ENCODE results near the gene ELMOD3. TPM values are rescaled to one million over a fixed set of nuclear protein-coding genes. Genes with fewer than 3 reads are reported as not detected.

The ELMOD3 gene
- polyA plus RNA-seq, 1 donor from 2014 or later, result 39.7 TPM

DNA sequence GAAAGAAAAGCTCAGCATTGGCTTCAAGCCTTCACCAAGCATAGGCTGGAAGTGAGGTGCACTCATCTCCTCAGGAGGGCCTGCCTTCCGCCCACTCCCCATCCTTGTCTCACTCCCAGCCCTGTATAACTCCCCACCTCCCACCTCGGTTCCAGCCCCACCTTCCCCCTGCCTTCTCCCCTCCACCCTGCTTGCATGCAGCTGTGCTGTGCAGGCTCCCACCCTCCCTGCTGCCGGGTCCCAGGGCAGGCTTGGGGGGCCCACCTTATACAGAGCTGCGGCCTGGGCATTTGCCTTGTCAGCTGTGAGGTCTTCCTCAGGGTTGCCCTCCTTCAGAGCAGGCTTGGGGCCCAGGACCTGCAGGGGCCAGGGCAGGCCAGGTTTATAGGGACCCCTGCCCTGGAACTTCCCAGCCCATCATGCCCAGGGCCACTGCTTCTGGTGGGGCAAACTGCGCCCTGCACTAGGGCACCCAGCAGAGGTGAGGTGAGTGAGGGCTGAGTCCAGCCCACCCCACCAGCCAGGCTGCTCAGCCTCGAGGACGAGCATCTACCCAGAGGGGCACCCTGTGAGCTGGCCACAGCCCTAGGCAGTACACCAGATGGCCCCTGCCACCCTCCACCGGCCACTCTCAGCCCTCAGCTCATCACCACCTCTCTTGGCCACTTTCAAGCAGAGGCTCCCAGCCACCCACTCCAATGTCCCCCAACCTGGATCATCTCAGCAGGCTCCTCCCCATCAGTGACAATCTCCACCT, 44.0 kb downstream of the ELMOD3 start:
- Histone ChIP-seq H3K9me3 (ENCODE audit: low read length) (no peaks in the 10 kb centered on the region), H3K9ac (ENCODE audit: low read length) (no peak overlapping the region), H3K27ac (ENCODE audit: low read length) (no peak overlapping the region), H2AFZ (ENCODE audit: low read depth, low read length) (no peak overlapping the region), H4K20me1 (ENCODE audit: insufficient read depth) (no peaks in the 10 kb centered on the region), H3K4me2 (ENCODE audit: low read length) (no peak overlapping the region), H3K79me2 (replicated peaks; ENCODE audit: insufficient read depth, low read length) (no peaks in the 10 kb centered on the region), H3K4me3 (ENCODE audit: low read length) (no peak overlapping the region), H3K9me2 (ENCODE audit: insufficient read depth, low read length) (no peaks in the 10 kb centered on the region), H3F3A (ENCODE audit: insufficient read depth, low read length, poor library complexity, severe bottlenecking) (no peaks in the 10 kb centered on the region), H3K36me3 (ENCODE audit: insufficient read depth, low read length) (no peaks in the 10 kb centered on the region), H3K27me3 (ENCODE audit: insufficient read depth, low read depth, low read length) (no peaks in the 10 kb centered on the region)
- TF ChIP-seq POLR2AphosphoS5 (IDR thresholded peaks at IDR 0.05), result no peak
- no peak for TF ChIP-seq RAD21 (conservative IDR thresholded peaks at IDR 0.05)
- TF ChIP-seq EP300 (conservative IDR thresholded peaks at IDR 0.05; ENCODE audit: poor library complexity, severe bottlenecking), result no peak
- no peak for TF ChIP-seq CTCF (IDR thresholded peaks at IDR 0.05; ENCODE audit: poor library complexity, severe bottlenecking)
- no peak for TF ChIP-seq MXI1 (conservative IDR thresholded peaks at IDR 0.05; ENCODE audit: poor library complexity, severe bottlenecking)
- no peak for TF ChIP-seq EZH2 (IDR thresholded peaks at IDR 0.05; ENCODE audit: borderline replicate concordance, insufficient read depth, low read length, poor library complexity, severe bottlenecking)
- TF ChIP-seq, protein P1, sequence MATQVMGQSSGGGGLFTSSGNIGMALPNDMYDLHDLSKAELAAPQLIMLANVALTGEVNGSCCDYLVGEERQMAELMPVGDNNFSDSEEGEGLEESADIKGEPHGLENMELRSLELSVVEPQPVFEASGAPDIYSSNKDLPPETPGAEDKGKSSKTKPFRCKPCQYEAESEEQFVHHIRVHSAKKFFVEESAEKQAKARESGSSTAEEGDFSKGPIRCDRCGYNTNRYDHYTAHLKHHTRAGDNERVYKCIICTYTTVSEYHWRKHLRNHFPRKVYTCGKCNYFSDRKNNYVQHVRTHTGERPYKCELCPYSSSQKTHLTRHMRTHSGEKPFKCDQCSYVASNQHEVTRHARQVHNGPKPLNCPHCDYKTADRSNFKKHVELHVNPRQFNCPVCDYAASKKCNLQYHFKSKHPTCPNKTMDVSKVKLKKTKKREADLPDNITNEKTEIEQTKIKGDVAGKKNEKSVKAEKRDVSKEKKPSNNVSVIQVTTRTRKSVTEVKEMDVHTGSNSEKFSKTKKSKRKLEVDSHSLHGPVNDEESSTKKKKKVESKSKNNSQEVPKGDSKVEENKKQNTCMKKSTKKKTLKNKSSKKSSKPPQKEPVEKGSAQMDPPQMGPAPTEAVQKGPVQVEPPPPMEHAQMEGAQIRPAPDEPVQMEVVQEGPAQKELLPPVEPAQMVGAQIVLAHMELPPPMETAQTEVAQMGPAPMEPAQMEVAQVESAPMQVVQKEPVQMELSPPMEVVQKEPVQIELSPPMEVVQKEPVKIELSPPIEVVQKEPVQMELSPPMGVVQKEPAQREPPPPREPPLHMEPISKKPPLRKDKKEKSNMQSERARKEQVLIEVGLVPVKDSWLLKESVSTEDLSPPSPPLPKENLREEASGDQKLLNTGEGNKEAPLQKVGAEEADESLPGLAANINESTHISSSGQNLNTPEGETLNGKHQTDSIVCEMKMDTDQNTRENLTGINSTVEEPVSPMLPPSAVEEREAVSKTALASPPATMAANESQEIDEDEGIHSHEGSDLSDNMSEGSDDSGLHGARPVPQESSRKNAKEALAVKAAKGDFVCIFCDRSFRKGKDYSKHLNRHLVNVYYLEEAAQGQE (IDR thresholded peaks at IDR 0.05; ENCODE audit: borderline replicate concordance), result no peak
- no peak for TF ChIP-seq TAF1 (IDR thresholded peaks at IDR 0.05; ENCODE audit: low read depth)
- no peak for TF ChIP-seq SMC3 (conservative IDR thresholded peaks at IDR 0.05; ENCODE audit: poor library complexity)

DNA sequence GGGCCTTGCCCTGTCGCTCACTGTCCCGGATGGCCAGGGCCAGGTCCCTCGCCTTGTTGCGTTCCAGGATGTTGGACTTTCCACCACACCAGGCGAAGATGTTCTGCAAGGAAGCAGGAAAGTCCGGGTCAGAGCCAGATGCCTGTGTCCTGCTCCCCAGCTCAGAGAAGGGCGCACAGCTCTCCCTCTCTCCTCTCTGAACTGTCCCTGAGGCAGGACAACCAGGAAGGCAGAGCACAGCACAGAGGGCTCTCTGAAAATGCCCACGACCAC, 44.5 kb downstream of the ELMOD3 start:
- Histone ChIP-seq H3F3A (ENCODE audit: insufficient read depth, low read length, poor library complexity, severe bottlenecking) (no peaks in the 10 kb centered on the region), H4K20me1 (ENCODE audit: insufficient read depth) (no peaks in the 10 kb centered on the region), H3K27me3 (ENCODE audit: insufficient read depth, low read depth, low read length) (no peaks in the 10 kb centered on the region), H3K9me3 (ENCODE audit: low read length) (no peaks in the 10 kb centered on the region), H3K79me2 (replicated peaks; ENCODE audit: insufficient read depth, low read length) (no peaks in the 10 kb centered on the region), H3K36me3 (ENCODE audit: insufficient read depth, low read length) (no peaks in the 10 kb centered on the region), H3K9ac (ENCODE audit: low read length) (no peak overlapping the region), H3K4me3 (ENCODE audit: low read length) (no peak overlapping the region), H3K4me2 (ENCODE audit: low read length) (no peak overlapping the region), H2AFZ (ENCODE audit: low read depth, low read length) (no peak overlapping the region), H3K27ac (ENCODE audit: low read length) (no peak overlapping the region), H3K9me2 (ENCODE audit: insufficient read depth, low read length) (no peaks in the 10 kb centered on the region)
- TF ChIP-seq EZH2 (IDR thresholded peaks at IDR 0.05; ENCODE audit: borderline replicate concordance, insufficient read depth, low read length, poor library complexity, severe bottlenecking) (no peak), POLR2AphosphoS5 (IDR thresholded peaks at IDR 0.05) (no peak), MXI1 (conservative IDR thresholded peaks at IDR 0.05; ENCODE audit: poor library complexity, severe bottlenecking) (no peak), EP300 (conservative IDR thresholded peaks at IDR 0.05; ENCODE audit: poor library complexity, severe bottlenecking) (no peak), RAD21 (conservative IDR thresholded peaks at IDR 0.05) (no peak), SMC3 (conservative IDR thresholded peaks at IDR 0.05; ENCODE audit: poor library complexity) (no peak), CTCF (IDR thresholded peaks at IDR 0.05; ENCODE audit: poor library complexity, severe bottlenecking) (no peak), TAF1 (IDR thresholded peaks at IDR 0.05; ENCODE audit: low read depth) (no peak)
- TF ChIP-seq, protein P1 (IDR thresholded peaks at IDR 0.05; ENCODE audit: borderline replicate concordance), result no peak

All from neural cell (in vitro differentiated cells).